CD4-positive, alpha-beta T cell (primary cell): ENCODE data around the gene DCST2. TPM values are rescaled to one million over a fixed set of nuclear protein-coding genes. Genes with fewer than 3 reads are reported as not detected.

Source experiments
- ATAC-seq: fragments of 200-7000 bp; cut with Tn5 transposase; one replicate; pipeline ENCODE4 v1.10.0; 2022; ENCODE audit warnings: mild to moderate bottlenecking; ENCODE audit not compliant: poor library complexity
- CTCF ChIA-PET: fragments of 350-600 bp; sonication (Branson Sonifier 250); formaldehyde crosslinking; loops from one replicate; lab custom pipeline; 2021; ENCODE audit warnings: antibody characterized with exemption, inconsistent platforms; lab: Charles Lee
- POLR2A ChIA-PET: fragments of 350-600 bp; sonication (Branson Sonifier 250); formaldehyde crosslinking; loops from one replicate; lab custom pipeline; 2021; ENCODE audit warnings: antibody characterized with exemption, inconsistent platforms; lab: Charles Lee
- DNase-seq, 14 experiments: peaks; one replicate each; pipeline ENCODE4 v3.0.0-alpha.2; 2013 to 2020; ENCODE audit warnings: mixed read lengths in 2 of 14
- H3K27ac ChIP-seq, 2 donors: one replicate each; pipeline versions ENCODE4 v1.5.1 to v1.7.0; 2013; ENCODE audit warnings: low read length in 2 of 2, low read depth in 1 of 2, mild to moderate bottlenecking in 1 of 2
- H3K27me3 ChIP-seq, 2 experiments: 1 replicate in 1 of 2; 2 replicates in 1 of 2; pipeline versions ENCODE4 v1.6.1 to v1.7.0; 2013; ENCODE audit warnings: low read length in 2 of 2, control low read depth in 1 of 2, mild to moderate bottlenecking in 1 of 2, moderate library complexity in 1 of 2; ENCODE audit not compliant: insufficient read depth in 2 of 2, control insufficient read depth in 1 of 2
- H3K36me3 ChIP-seq: one replicate; pipeline ENCODE4 v1.6.1; 2013; ENCODE audit warnings: low read length, control low read depth; ENCODE audit not compliant: insufficient read depth
- H3K4me1 ChIP-seq: one replicate; pipeline ENCODE4 v1.6.1; 2013; ENCODE audit warnings: low read length, control low read depth; ENCODE audit not compliant: insufficient read depth
- H3K4me3 ChIP-seq: one replicate; pipeline ENCODE4 v1.5.1; 2013; ENCODE audit warnings: mild to moderate bottlenecking, low read length, moderate library complexity
- H3K9me3 ChIP-seq, 2 experiments: 1 replicate in 1 of 2; 2 replicates in 1 of 2; pipeline versions ENCODE4 v1.6.1 to v1.7.0; 2013; ENCODE audit warnings: low read length in 2 of 2, mild to moderate bottlenecking in 2 of 2, control low read depth in 1 of 2, moderate library complexity in 1 of 2; ENCODE audit not compliant: control insufficient read depth in 1 of 2, insufficient read depth in 1 of 2
- H3K27ac Mint-ChIP-seq: one replicate; pipeline ENCODE4 v1.8.0; 2020; ENCODE audit warnings: mixed read lengths
- H3K27me3 Mint-ChIP-seq: one replicate; pipeline ENCODE4 v1.8.0; 2021; ENCODE audit warnings: mixed read lengths
- H3K36me3 Mint-ChIP-seq: one replicate; pipeline ENCODE4 v1.8.0; 2021; ENCODE audit warnings: low read depth, mixed read lengths
- H3K4me1 Mint-ChIP-seq: one replicate; pipeline ENCODE4 v1.8.0; 2021; ENCODE audit warnings: low read depth, mixed read lengths
- H3K4me3 Mint-ChIP-seq: one replicate; pipeline ENCODE4 v1.8.0; 2020; ENCODE audit warnings: mild to moderate bottlenecking, mixed read lengths
- H3K9me3 Mint-ChIP-seq: one replicate; pipeline ENCODE4 v1.8.0; 2020; ENCODE audit warnings: mixed read lengths
- CTCF ChIP-seq: fragments of 200-600 bp; IDR thresholded peaks from one replicate; pipeline ENCODE4 v1.8.0; 2022; ENCODE audit warnings: antibody characterized with exemption, mild to moderate bottlenecking
- intact Hi-C, 2 experiments: fragments of 100-400 bp; cut with DNase I in 1 of 2; cut with micrococcal nuclease in 1 of 2; formaldehyde crosslinking; loops; one replicate each; pipeline versions ENCODE4 v1.15.1 to v1.9.0; 2023 to 2025; cut with DNase I, micrococcal nuclease
- total RNA-seq, 174 experiments: library from RNA in 2 of 174; stranded (reverse) in 2 of 174; gene quantifications; one replicate each; pipeline ENCODE4 v1.2.3 and lab custom pipeline; 2021 to 2026

Gene DCST2
- total RNA-seq, 2 experiments from 2014 or later: 1.4 to 2.2 TPM

GRCh38 chr1:155024315-155024714, 9.3 kb downstream of the DCST2 start:
- DNase-seq (no peak), ATAC-seq (no peak)
- H3K36me3 Mint-ChIP-seq: no peaks in the 10 kb centered on the region
- H3K27ac ChIP-seq: no peak overlapping the region
- H3K9me3 Mint-ChIP-seq: no peaks in the 10 kb centered on the region
- peaks cover 13% of the 10 kb centered on the region for H3K4me1 ChIP-seq
- CTCF ChIA-PET: no interaction called here
- H3K9me3 ChIP-seq: no peaks in the 10 kb centered on the region
- H3K4me3 ChIP-seq: no peak overlapping the region
- no peak overlapping the region for H3K4me3 Mint-ChIP-seq
- no peaks in the 10 kb centered on the region for H3K27me3 Mint-ChIP-seq
- H3K4me1 Mint-ChIP-seq: peaks cover 23% of the 10 kb centered on the region
- H3K27me3 ChIP-seq: no peaks in the 10 kb centered on the region
- intact Hi-C loops: loop anchor here in 1 of 2 experiments (10.0 kb wide), 1 partner anchor 360 kb away; no protein-coding TSS in a partner anchor
- H3K36me3 ChIP-seq: no peaks in the 10 kb centered on the region
- TF ChIP-seq CTCF: no peak
- POLR2A ChIA-PET: no interaction called here
- no peak overlapping the region for H3K27ac Mint-ChIP-seq

- Histone ChIP-seq H3K27ac (no peak overlapping the region), H3K9me3 (no peaks in the 10 kb centered on the region), H3K36me3 (peaks cover 3% of the 10 kb centered on the region), H3K27me3 (no peaks in the 10 kb centered on the region), H3K4me3 (no peak overlapping the region), H3K4me1 (peaks cover 20% of the 10 kb centered on the region)
- no peak for DNase-seq
- H3K4me1 Mint-ChIP-seq: peaks cover 30% of the 10 kb centered on the region
- no peak for TF ChIP-seq CTCF
- H3K9me3 Mint-ChIP-seq: no peaks in the 10 kb centered on the region
- no peaks in the 10 kb centered on the region for H3K27me3 Mint-ChIP-seq
- no peaks in the 10 kb centered on the region for H3K36me3 Mint-ChIP-seq
- intact Hi-C loops: loop anchor here in 1 of 2 experiments (10.0 kb wide), 1 partner anchor 359 kb away; no protein-coding TSS in a partner anchor
- H3K27ac Mint-ChIP-seq: no peak overlapping the region
- H3K4me3 Mint-ChIP-seq: no peak overlapping the region
- ChIA-PET POLR2A (interaction anchor here (0.9 kb wide), 1 partner anchor 16 kb away, joined by 3 read pairs; no protein-coding TSS in a partner anchor), CTCF (interaction anchor here (0.6 to 9.7 kb wide), 2 partner anchors 25 to 410 kb away, joined by 3 to 159 read pairs; partner anchors contain the start of genes LENEP and ZBTB7B)
- no peak for ATAC-seq
Measured at GRCh38 chr1:155023627-155024026, 10.0 kb downstream of the DCST2 start.

- Mint-ChIP-seq H3K4me1 (peaks cover 37% of the 10 kb centered on the region), H3K4me3 (no peak overlapping the region), H3K27me3 (no peaks in the 10 kb centered on the region), H3K9me3 (no peaks in the 10 kb centered on the region), H3K36me3 (no peaks in the 10 kb centered on the region), H3K27ac (peak overlapping the region; percentile 68)
- CTCF ChIA-PET: interaction anchor here (0.9 to 9.7 kb wide), 4 partner anchors 24 to 62 kb away, joined by 3 to 159 read pairs (median 3); partner anchors contain the start of genes ADAM15, LENEP and ZBTB7B
- intact Hi-C loops: loop anchor here in 1 of 2 experiments (10.0 kb wide), 1 partner anchor 358 kb away; no protein-coding TSS in a partner anchor
- Histone ChIP-seq H3K4me1 (peaks cover 27% of the 10 kb centered on the region), H3K9me3 (no peaks in the 10 kb centered on the region), H3K4me3 (no peak overlapping the region), H3K27me3 (no peaks in the 10 kb centered on the region), H3K36me3 (peaks cover 6% of the 10 kb centered on the region), H3K27ac (no peak overlapping the region)
- POLR2A ChIA-PET: interaction anchor here (0.9 to 1.2 kb wide), 4 partner anchors 12 to 67 kb away, joined by 3 to 4 read pairs (median 3); partner anchors contain the start of genes CKS1B and PBXIP1
- no peak for TF ChIP-seq CTCF
- ATAC-seq (no peak), DNase-seq (peak in 1 of 14 experiments; percentile 18)
Measured at GRCh38 chr1:155022927-155023236, 10.7 kb downstream of the DCST2 start.
